DOHH2 (cell line): ENCODE data around the gene PRH2.

Source experiments
- H3F3A ChIP-seq: fragments of 200-600 bp; sonication (generic), shearing (Covaris generic); 2 replicates; pipeline ENCODE4 v1.6.0; 2016; ENCODE audit warnings: antibody characterized with exemption, mild to moderate bottlenecking; ENCODE audit not compliant: control insufficient read depth, insufficient read depth
- H3K27ac ChIP-seq: fragments of 200-600 bp; sonication (generic); 2 replicates; pipeline ENCODE4 v1.5.1; 2014; ENCODE audit warnings: low read depth, mild to moderate bottlenecking, low read length, moderate library complexity
- H3K27me3 ChIP-seq: fragments of 200-600 bp; sonication (generic); 2 replicates; pipeline ENCODE4 v1.6.1; 2014; ENCODE audit warnings: mild to moderate bottlenecking, low read length, mixed read lengths; ENCODE audit not compliant: control insufficient read depth
- H3K36me3 ChIP-seq: fragments of 200-600 bp; sonication (generic); 2 replicates; pipeline ENCODE4 v1.6.1; 2014; ENCODE audit warnings: mild to moderate bottlenecking, low read length, moderate library complexity, mixed read lengths; ENCODE audit not compliant: control insufficient read depth
- H3K4me1 ChIP-seq: fragments of 200-600 bp; sonication (generic); 2 replicates; pipeline ENCODE4 v1.6.1; 2014; ENCODE audit warnings: mild to moderate bottlenecking, low read length, mixed read lengths; ENCODE audit not compliant: control insufficient read depth
- H3K4me2 ChIP-seq: fragments of 200-600 bp; sonication (generic); 2 replicates; pipeline ENCODE4 v1.6.0; 2014; ENCODE audit warnings: mild to moderate bottlenecking, low read length, moderate library complexity
- H3K4me3 ChIP-seq: fragments of 200-600 bp; sonication (generic); 2 replicates; pipeline ENCODE4 v1.5.1; 2014; ENCODE audit warnings: mild to moderate bottlenecking, low read length, mixed read lengths
- H3K79me2 ChIP-seq: fragments of 200-600 bp; sonication (generic); 2 replicates; pipeline ENCODE4 v1.6.1; 2014; ENCODE audit warnings: mild to moderate bottlenecking, low read length, mixed read lengths; ENCODE audit not compliant: control insufficient read depth
- H3K9me2 ChIP-seq: fragments of 200-600 bp; sonication (generic); replicated peaks from 2 replicates; pipeline ENCODE4 v1.6.1; 2014; ENCODE audit warnings: mild to moderate bottlenecking, low read length, mixed read lengths; ENCODE audit not compliant: control insufficient read depth
- H3K9me3 ChIP-seq: fragments of 200-600 bp; sonication (generic); 2 replicates; pipeline ENCODE4 v1.6.1; 2014; ENCODE audit warnings: antibody characterized with exemption, low read length, mixed read lengths; ENCODE audit not compliant: control insufficient read depth, insufficient read depth
- H4K20me1 ChIP-seq: fragments of 200-600 bp; sonication (generic); 2 replicates; pipeline ENCODE4 v1.6.0; 2014; ENCODE audit warnings: low read depth, mild to moderate bottlenecking, antibody characterized with exemption, low read length, moderate library complexity; ENCODE audit not compliant: control insufficient read depth, insufficient read depth
- CTCF ChIP-seq: fragments of 200-600 bp; sonication (generic); IDR thresholded peaks from one replicate; pipeline ENCODE4 v1.5.1; 2014; ENCODE audit warnings: antibody characterized with exemption, mild to moderate bottlenecking, low read depth, low read length; ENCODE audit not compliant: poor library complexity, severe bottlenecking
- EZH2phosphoT487 ChIP-seq: fragments of 200-600 bp; sonication (generic); IDR thresholded peaks from 2 replicates; pipeline ENCODE4 v1.6.1; 2017; ENCODE audit warnings: borderline replicate concordance, mild to moderate bottlenecking, antibody characterized with exemption, low read length, moderate library complexity, mixed read lengths

The PRH2 gene

GRCh38 chr12:10941916-10942607 lies 13.0 kb downstream of the PRH2 start:
- H3K4me3 ChIP-seq = no peak overlapping the region
- no peaks in the 10 kb centered on the region for H3K36me3 ChIP-seq
- H3K27me3 ChIP-seq = no peaks in the 10 kb centered on the region
- TF ChIP-seq EZH2phosphoT487 (no peak), CTCF (no peak)
- no peak overlapping the region for H3K4me2 ChIP-seq
- no peaks in the 10 kb centered on the region for H4K20me1 ChIP-seq
- H3K9me2 ChIP-seq = no peaks in the 10 kb centered on the region
- no peaks in the 10 kb centered on the region for H3K79me2 ChIP-seq
- H3K27ac ChIP-seq = no peak overlapping the region
- no peaks in the 10 kb centered on the region for H3K9me3 ChIP-seq
- H3F3A ChIP-seq = no peaks in the 10 kb centered on the region
- H3K4me1 ChIP-seq = no peaks in the 10 kb centered on the region

GRCh38 chr12:10943167-10943566 lies 14.1 kb downstream of the PRH2 start:
- no peaks in the 10 kb centered on the region for H3K9me2 ChIP-seq
- H4K20me1 ChIP-seq = no peaks in the 10 kb centered on the region
- TF ChIP-seq EZH2phosphoT487 (no peak), CTCF (no peak)
- H3F3A ChIP-seq = no peaks in the 10 kb centered on the region
- H3K9me3 ChIP-seq = no peaks in the 10 kb centered on the region
- no peaks in the 10 kb centered on the region for H3K27me3 ChIP-seq
- no peaks in the 10 kb centered on the region for H3K79me2 ChIP-seq
- no peaks in the 10 kb centered on the region for H3K36me3 ChIP-seq
- no peak overlapping the region for H3K4me3 ChIP-seq
- H3K4me2 ChIP-seq = no peak overlapping the region
- no peaks in the 10 kb centered on the region for H3K4me1 ChIP-seq
- H3K27ac ChIP-seq = no peak overlapping the region

- Histone ChIP-seq H3K4me1 (no peaks in the 10 kb centered on the region), H3K27me3 (no peaks in the 10 kb centered on the region), H4K20me1 (no peaks in the 10 kb centered on the region), H3K4me2 (no peak overlapping the region), H3K4me3 (no peak overlapping the region), H3K36me3 (no peaks in the 10 kb centered on the region), H3K9me2 (no peaks in the 10 kb centered on the region), H3K79me2 (no peaks in the 10 kb centered on the region), H3K27ac (no peak overlapping the region), H3K9me3 (peaks cover 3% of the 10 kb centered on the region; the same call in 1 of the 2 replicates), H3F3A (no peaks in the 10 kb centered on the region)
- TF ChIP-seq EZH2phosphoT487 = no peak
- no peak for TF ChIP-seq CTCF
These were observed 23.6 kb downstream of the PRH2 start for GRCh38 chr12:10952645-10953044.
